Psoas muscle (tissue), 8 donors: ENCODE measurements around the gene ANKRD35. TPM values are rescaled to one million over a fixed set of nuclear protein-coding genes. Genes with fewer than 3 reads are reported as not detected.

Experiments
- ATAC-seq, 4 donors: fragments of 200-7000 bp; cut with Tn5 transposase; one replicate each; pipeline ENCODE4 v1.9.1; 2020; ENCODE audit warnings: moderate library complexity in 3 of 4, mild to moderate bottlenecking in 2 of 4
- DNase-seq, 2 donors: peaks; one replicate each; pipeline ENCODE4 v3.0.0-alpha.2; 2020
- H3K27ac ChIP-seq: fragments of 200-600 bp; one replicate; pipeline ENCODE4 v1.8.0; 2022
- H3K27me3 ChIP-seq, 3 donors: fragments of 200-600 bp in 1 of 3; one replicate each; pipeline versions ENCODE4 v1.6.1 to v1.8.0; 2013 to 2022; ENCODE audit warnings: low read length in 2 of 3, mild to moderate bottlenecking in 2 of 3, moderate library complexity in 1 of 3; ENCODE audit not compliant: insufficient read depth in 3 of 3
- H3K36me3 ChIP-seq, 2 donors: fragments of 200-600 bp in 1 of 2; one replicate each; pipeline versions ENCODE4 v1.6.1 to v1.8.0; 2013 to 2022; ENCODE audit warnings: low read depth in 1 of 2, mild to moderate bottlenecking in 1 of 2, moderate library complexity in 1 of 2; ENCODE audit not compliant: insufficient read depth in 1 of 2
- H3K4me1 ChIP-seq: fragments of 200-600 bp; one replicate; pipeline ENCODE4 v1.8.0; 2022
- H3K4me3 ChIP-seq: fragments of 200-600 bp; one replicate; pipeline ENCODE4 v1.8.0; 2022; ENCODE audit warnings: mild to moderate bottlenecking
- H3K9me3 ChIP-seq: fragments of 200-600 bp; one replicate; pipeline ENCODE4 v1.8.0; 2022
- WGBS, 3 donors: extraction: QIAGEN DNeasy Blood & Tissue Kit; methylation state at CpG; one replicate each; pipeline versions ENCODE4 v1.1.6 to v1.1.7; 2013; 5-methylcytosine and 5-hydroxymethylcytosine counted together
- intact Hi-C, 2 donors: fragments of 100-400 bp; cut with DNase I; formaldehyde crosslinking; loops; one replicate each; pipeline versions ENCODE4 v1.11.0 to v1.14.2; 2022
- polyA plus RNA-seq, 3 donors: library from polyadenylated mRNA; stranded (reverse); fragments of 200-250 nt; gene quantifications; one replicate each; pipeline ENCODE4 v1.2.3, GENCODE V29; 2013
- total RNA-seq, 4 donors: library from RNA; stranded (reverse); fragmentation: NEBNext Ultra II Directional in 2 of 4; extraction: Animal tissue kit (Norgen Biotek cat#: 25700) in 2 of 4; gene quantifications; one replicate each; pipeline versions ENCODE4 v1.2.1 to v1.2.4, GENCODE V29; 2021 to 2023
- TF ChIP-seq, protein P1 (sequence below): fragments of 200-600 bp; IDR thresholded peaks from one replicate; pipeline ENCODE4 v1.8.0; 2022; ENCODE audit warnings: antibody characterized with exemption
- donor health status: healthy with polysubstance abuse.
- donor health status: DM: no; HTN: no; CAD: no; lungs with moderate emphysema.
- donor health status: Bipolar disorder and iron deficiency.
- donor health status: healthy.
- donor health status: DM: yes; HTN: yes; CAD: no.
- donor health status: DM: no; HTN: no; CAD: no.
- donor health status: DM: no; HTN: no; CAD: no.
- donor health status: DM: yes; HTN: yes; CAD: no.

Gene ANKRD35
- total and polyA plus RNA-seq, 7 donors, result 2.6 to 16.5 (median 4.7) TPM

DNA sequence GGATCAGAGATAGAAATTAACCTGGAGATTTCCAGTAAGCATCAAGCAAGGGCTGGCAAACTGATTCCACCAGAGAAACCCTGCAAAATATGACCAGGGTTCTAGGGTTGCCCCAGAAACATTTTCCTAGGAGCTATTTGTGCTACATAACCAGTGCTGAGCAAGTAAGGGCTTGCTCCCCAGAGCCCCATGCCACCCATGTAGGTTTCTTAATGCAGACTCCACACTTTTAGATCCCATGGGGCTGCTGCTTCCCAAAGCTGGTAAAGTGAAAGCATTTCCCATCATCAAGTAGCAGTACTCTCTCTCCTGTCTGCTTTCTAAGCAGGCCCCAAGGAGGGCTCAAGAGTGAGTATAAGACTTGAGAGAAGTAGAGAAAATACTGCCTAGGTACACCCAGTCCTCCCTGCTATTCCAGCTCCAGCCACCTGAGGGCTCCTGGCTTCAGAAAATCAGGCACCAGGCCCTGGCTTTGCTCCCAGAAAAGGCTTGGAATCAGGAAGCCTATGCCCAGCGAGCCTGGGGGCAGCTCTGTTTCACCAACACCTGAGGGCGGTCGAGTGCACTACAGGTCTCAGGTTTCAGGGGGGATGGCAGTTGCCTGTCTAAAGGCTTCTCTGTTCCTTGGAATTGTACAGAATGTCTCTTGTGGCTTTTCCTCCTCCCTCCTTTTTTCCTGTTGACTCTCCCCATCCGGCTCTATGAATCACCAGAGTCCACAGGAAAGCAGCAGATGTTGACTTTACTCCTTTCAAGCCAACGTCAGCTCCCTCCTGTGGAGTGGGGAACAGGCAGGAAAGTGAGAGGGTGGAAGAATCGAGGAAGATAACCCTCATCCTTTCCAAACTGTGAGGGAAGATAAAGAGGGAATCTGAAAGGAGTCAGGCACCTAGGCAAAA lies 6.2 kb upstream of the ANKRD35 start:
- Histone ChIP-seq H3K4me1 (peaks cover 32% of the 10 kb centered on the region), H3K27me3 (no peaks in the 10 kb centered on the region), H3K36me3 (no peaks in the 10 kb centered on the region), H3K27ac (peak overlapping the region; percentile 88), H3K4me3 (peak overlapping the region; percentile 51), H3K9me3 (no peaks in the 10 kb centered on the region)
- ATAC-seq (peak; percentile 90 to 95 (median 92)), DNase-seq (peak; percentile 94 to 97)
- TF ChIP-seq, protein P1, sequence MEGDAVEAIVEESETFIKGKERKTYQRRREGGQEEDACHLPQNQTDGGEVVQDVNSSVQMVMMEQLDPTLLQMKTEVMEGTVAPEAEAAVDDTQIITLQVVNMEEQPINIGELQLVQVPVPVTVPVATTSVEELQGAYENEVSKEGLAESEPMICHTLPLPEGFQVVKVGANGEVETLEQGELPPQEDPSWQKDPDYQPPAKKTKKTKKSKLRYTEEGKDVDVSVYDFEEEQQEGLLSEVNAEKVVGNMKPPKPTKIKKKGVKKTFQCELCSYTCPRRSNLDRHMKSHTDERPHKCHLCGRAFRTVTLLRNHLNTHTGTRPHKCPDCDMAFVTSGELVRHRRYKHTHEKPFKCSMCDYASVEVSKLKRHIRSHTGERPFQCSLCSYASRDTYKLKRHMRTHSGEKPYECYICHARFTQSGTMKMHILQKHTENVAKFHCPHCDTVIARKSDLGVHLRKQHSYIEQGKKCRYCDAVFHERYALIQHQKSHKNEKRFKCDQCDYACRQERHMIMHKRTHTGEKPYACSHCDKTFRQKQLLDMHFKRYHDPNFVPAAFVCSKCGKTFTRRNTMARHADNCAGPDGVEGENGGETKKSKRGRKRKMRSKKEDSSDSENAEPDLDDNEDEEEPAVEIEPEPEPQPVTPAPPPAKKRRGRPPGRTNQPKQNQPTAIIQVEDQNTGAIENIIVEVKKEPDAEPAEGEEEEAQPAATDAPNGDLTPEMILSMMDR, result peak; percentile 94
- WGBS, 3 donors, result 1 to 2% (median 1%) methylated on average over 6 of the region's 6 CpGs
- intact Hi-C loops, result loop anchor here (1.0 to 5.0 kb wide), 4 partner anchors 18 to 121 kb away; partner anchors contain the start of gene ITGA10 (in 2 of the 2)

- TF ChIP-seq, protein P1, result no peak
- no peak for DNase-seq
- Histone ChIP-seq H3K4me3 (no peak overlapping the region), H3K4me1 (peaks cover 32% of the 10 kb centered on the region), H3K27ac (peak overlapping the region; percentile 88), H3K36me3 (no peaks in the 10 kb centered on the region), H3K9me3 (no peaks in the 10 kb centered on the region), H3K27me3 (no peaks in the 10 kb centered on the region)
- ATAC-seq, result no peak
- intact Hi-C loops, result loop anchor here (1.0 to 5.0 kb wide), 2 partner anchors 19 to 121 kb away; partner anchors contain the start of gene ITGA10 (in 1 of the 2)
- 46 to 67% (median 59%) methylated on average over 1 of the region's 1 CpG for WGBS, 3 donors
These were observed 5.5 kb upstream of the ANKRD35 start for GRCh38 chr1:145891143-145891542.

- intact Hi-C loops, result loop anchor here in 1 of 2 donors (5.0 kb wide), 2 partner anchors 78 to 123 kb away; no protein-coding TSS in a partner anchor
- no peak for DNase-seq
- peak; percentile 35 to 62 (median 50) for ATAC-seq
These were observed 4.1 kb upstream of the ANKRD35 start for GRCh38 chr1:145889722-145890121.

DNA sequence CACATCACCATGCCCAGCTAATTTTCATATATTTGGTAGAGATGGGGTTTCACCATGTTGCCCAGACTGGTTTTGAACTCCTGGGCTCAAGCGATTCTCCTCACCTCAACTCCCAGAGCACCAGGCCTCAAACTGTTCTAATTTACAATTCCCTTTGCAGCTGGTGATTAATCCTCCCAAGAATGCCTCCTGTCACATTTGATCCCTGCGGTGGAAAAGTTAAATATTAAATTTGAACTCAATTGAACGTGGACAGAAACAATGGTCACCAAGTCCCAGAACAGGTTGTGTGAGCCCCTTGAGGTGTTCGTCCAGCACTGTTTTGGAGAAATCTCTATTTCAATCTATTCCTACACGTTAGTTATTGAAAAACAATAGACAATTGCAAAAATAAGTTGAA lies 2.0 kb upstream of the ANKRD35 start:
- Histone ChIP-seq H3K4me1 (peaks cover 32% of the 10 kb centered on the region), H3K27ac (no peak overlapping the region), H3K27me3 (no peaks in the 10 kb centered on the region), H3K36me3 (no peaks in the 10 kb centered on the region), H3K4me3 (no peak overlapping the region), H3K9me3 (no peaks in the 10 kb centered on the region)
- intact Hi-C loops, result loop anchor here in 1 of 2 donors (5.0 kb wide), 1 partner anchor 80 kb away; no protein-coding TSS in a partner anchor
- DNase-seq, result no peak
- no peak for ATAC-seq
- WGBS, 3 donors, result 70 to 76% (median 75%) methylated on average over 5 of the region's 5 CpGs
- TF ChIP-seq, protein P1, result no peak

More at GRCh38 chr1:145889722-145890121, 4.1 kb upstream of the ANKRD35 start:
- H3K4me1 ChIP-seq, result peaks cover 35% of the 10 kb centered on the region
- peak overlapping the region; percentile 32 for H3K27ac ChIP-seq
- TF ChIP-seq, protein P1, result no peak
- H3K4me3 ChIP-seq, result no peak overlapping the region
- H3K36me3 ChIP-seq, result no peaks in the 10 kb centered on the region
- 47 to 60% (median 59%) methylated on average over 3 of the region's 3 CpGs for WGBS, 3 donors
- H3K9me3 ChIP-seq, result no peaks in the 10 kb centered on the region
- no peaks in the 10 kb centered on the region for H3K27me3 ChIP-seq
